ENCODE results near the gene RAP2B. TPM values are rescaled to one million over a fixed set of nuclear protein-coding genes. Genes with fewer than 3 reads are reported as not detected.
A peak's percentile ranks its signal among the peaks of the same experiment; 100 is the strongest.

Gene RAP2B
- total and polyA plus RNA-seq, 7 experiments from 2014 or later: 10.6 to 30.3 (median 24.3) TPM

DNA sequence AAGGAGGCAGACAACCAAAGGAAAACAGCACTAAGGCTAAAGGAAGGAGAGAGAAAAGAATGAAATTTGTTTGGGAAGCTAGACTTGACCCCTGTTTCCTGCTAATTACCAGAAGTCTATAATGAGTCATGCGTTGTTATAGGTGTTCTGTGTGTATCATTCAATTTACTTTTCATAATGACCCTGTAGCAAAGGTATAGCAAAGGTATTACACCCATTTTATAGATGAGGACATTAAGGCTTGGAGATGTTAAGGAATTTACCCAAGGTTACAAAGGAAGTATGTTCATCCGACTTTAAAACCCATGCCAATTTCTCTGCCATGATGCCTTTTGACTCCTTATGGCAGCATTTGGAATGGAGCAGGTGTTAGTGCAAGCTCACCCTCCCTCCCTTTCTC is 54.9 kb downstream of the RAP2B start:
- Mint-ChIP-seq H3K27ac (peak overlapping the region in 3 of 9 donors; percentile 12 to 37 (median 32)), H3K27me3 (peaks cover 0 to 1% (median 0%) of the 10 kb centered on the region in 5 donors), H3K4me1 (peaks cover 31 to 86% (median 60%) of the 10 kb centered on the region in 7 donors), H3K36me3 (peaks cover 4 to 24% (median 13%) of the 10 kb centered on the region in 5 donors), H3K4me3 (peak overlapping the region in 1 of 10 donors; percentile 57), H3K9me3 (peaks cover 0 to 18% (median 2%) of the 10 kb centered on the region in 11 donors)
- Histone ChIP-seq H3K4me1 (ENCODE audit: control insufficient read depth in 2 of 2, insufficient read depth in 2 of 2, low read length in 2 of 2) (peaks cover 18 to 41% of the 10 kb centered on the region in 2 donors), H3K27me3 (ENCODE audit: control insufficient read depth in 2 of 2, insufficient read depth in 2 of 2, low read length in 2 of 2) (no peaks in the 10 kb centered on the region), H3K4me3 (ENCODE audit: low read length) (no peak overlapping the region), H3K27ac (ENCODE audit: low read depth, low read length) (no peak overlapping the region), H3K36me3 (ENCODE audit: control insufficient read depth in 2 of 3, insufficient read depth in 3 of 3, low read length in 3 of 3) (no peaks in the 10 kb centered on the region), H3K9me3 (ENCODE audit: control insufficient read depth in 2 of 3, low read length in 3 of 3) (no peaks in the 10 kb centered on the region)
- intact Hi-C loops (cut with micrococcal nuclease): no loop called here
- DNase-seq (no peak), ATAC-seq (no peak)
- POLR2A ChIA-PET: interaction anchor here (0.5 to 1.5 kb wide), 4 partner anchors 9 to 218 kb away, joined by 3 to 5 read pairs (median 4); no protein-coding TSS in a partner anchor
- CTCF ChIA-PET: interaction anchor here (0.6 to 1.2 kb wide), 2 partner anchors 73 to 472 kb away, joined by 3 to 4 read pairs; no protein-coding TSS in a partner anchor

DNA sequence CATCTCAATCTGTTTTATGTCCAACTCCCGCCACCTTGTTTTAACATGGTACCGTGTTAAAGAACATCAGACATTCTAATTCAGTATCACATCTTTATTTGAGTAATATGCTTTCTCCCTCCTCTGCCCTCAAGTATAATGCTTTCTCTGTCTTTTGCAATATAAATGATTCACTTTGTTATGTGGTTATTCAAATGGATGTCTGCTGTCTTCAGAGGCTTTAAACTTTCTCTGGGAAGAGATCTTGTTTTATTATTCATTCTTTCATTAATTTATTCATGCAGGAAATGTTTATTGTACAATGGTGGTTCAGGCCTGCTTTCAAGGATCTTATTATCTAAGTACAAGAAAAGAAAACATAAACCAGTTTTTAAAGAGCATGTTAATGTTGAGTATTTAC is 57.1 kb downstream of the RAP2B start:
- Mint-ChIP-seq H3K36me3 (peaks cover 4 to 21% (median 13%) of the 10 kb centered on the region in 5 donors), H3K27me3 (no peaks in the 10 kb centered on the region)

More for the DNA sequence above, 57.1 kb downstream of the RAP2B start:
- H3K27ac Mint-ChIP-seq: peak overlapping the region in 7 of 9 donors; percentile 15 to 98 (median 89)
- Histone ChIP-seq H3K9me3 (ENCODE audit: control insufficient read depth in 2 of 3, low read length in 3 of 3) (no peaks in the 10 kb centered on the region), H3K4me1 (ENCODE audit: control insufficient read depth in 2 of 2, insufficient read depth in 2 of 2, low read length in 2 of 2) (peaks cover 32 to 58% of the 10 kb centered on the region in 2 donors), H3K4me3 (ENCODE audit: low read length) (no peak overlapping the region), H3K27ac (ENCODE audit: low read depth, low read length) (no peak overlapping the region), H3K27me3 (ENCODE audit: control insufficient read depth in 2 of 2, insufficient read depth in 2 of 2, low read length in 2 of 2) (no peaks in the 10 kb centered on the region), H3K36me3 (ENCODE audit: control insufficient read depth in 2 of 3, insufficient read depth in 3 of 3, low read length in 3 of 3) (no peaks in the 10 kb centered on the region)
- CTCF ChIA-PET: interaction anchor here (3.0 kb wide), 1 partner anchor 54 kb away, joined by 15 read pairs; no protein-coding TSS in a partner anchor
- H3K4me1 Mint-ChIP-seq: peaks cover 29 to 88% (median 70%) of the 10 kb centered on the region in 7 donors
- H3K9me3 Mint-ChIP-seq: peaks cover 0 to 18% (median 2%) of the 10 kb centered on the region in 11 donors
- H3K4me3 Mint-ChIP-seq: peak overlapping the region in 8 of 10 donors; percentile 13 to 83 (median 52)
- intact Hi-C loops (cut with micrococcal nuclease): no loop called here
- DNase-seq (no peak), ATAC-seq (no peak)
- POLR2A ChIA-PET: interaction anchor here (1.0 to 5.1 kb wide), 2 partner anchors 9 to 57 kb away, joined by 3 to 55 read pairs; partner anchors contain the start of gene RAP2B

Data from naive thymus-derived CD4-positive, alpha-beta T cell (primary cell).